HepG2 (cell line): Measurements from ENCODE around the gene WDR27. TPM values are rescaled to one million over a fixed set of nuclear protein-coding genes. Genes with fewer than 3 reads are reported as not detected.

Experiments
- ATF5 ChIP-seq: sonication (generic); formaldehyde crosslinking; IDR thresholded peaks from 2 replicates; pipeline ENCODE4 v1.4.0; 2020; ENCODE audit warnings: mild to moderate bottlenecking, low read depth, missing genetic modification reagents
- CCAR2 ChIP-seq: fragments of 200-400 bp; formaldehyde crosslinking; optimal IDR thresholded peaks from 2 replicates; pipeline ENCODE3; 2018; ENCODE audit warnings: low read depth, mild to moderate bottlenecking, low read length, moderate library complexity
- GABPB1 ChIP-seq: IDR thresholded peaks from 2 replicates; pipeline ENCODE4 v1.6.1; 2016; ENCODE audit warnings: mild to moderate bottlenecking, missing genetic modification reagents, moderate library complexity, missing compliant biosample characterization
- GLMP ChIP-seq: sonication (generic); formaldehyde crosslinking; IDR thresholded peaks from 2 replicates; pipeline ENCODE4 v1.9.0; 2021; ENCODE audit warnings: missing genetic modification reagents, mild to moderate bottlenecking, borderline replicate concordance
- HOXA5 ChIP-seq: sonication (generic); formaldehyde crosslinking; IDR thresholded peaks from 2 replicates; pipeline ENCODE4 v1.4.0; 2020; ENCODE audit warnings: missing genetic modification reagents
- KAT7 ChIP-seq: IDR thresholded peaks from 2 replicates; pipeline ENCODE4 v1.6.1; 2018; ENCODE audit warnings: borderline replicate concordance, missing compliant biosample characterization
- KAT8 ChIP-seq: IDR thresholded peaks from 2 replicates; pipeline ENCODE4 v1.6.1; 2016; ENCODE audit warnings: missing genetic modification reagents, missing compliant biosample characterization
- KDM2A ChIP-seq: sonication (generic); formaldehyde crosslinking; IDR thresholded peaks from 2 replicates; pipeline ENCODE4 v1.4.0; 2020; ENCODE audit warnings: low read depth, missing genetic modification reagents, borderline replicate concordance
- MED13 ChIP-seq: sonication (generic); formaldehyde crosslinking; IDR thresholded peaks from 2 replicates; pipeline ENCODE4 v1.5.0; 2020; ENCODE audit warnings: missing genetic modification reagents
- MTERF4 ChIP-seq: sonication (generic); formaldehyde crosslinking; IDR thresholded peaks from 2 replicates; pipeline ENCODE4 v1.8.0; 2023; ENCODE audit warnings: mild to moderate bottlenecking, missing genetic modification reagents
- RAD21 ChIP-seq: fragments of 450-650 bp; formaldehyde crosslinking; IDR thresholded peaks from 2 replicates; pipeline ENCODE4 v1.5.0; 2020; ENCODE audit warnings: mild to moderate bottlenecking
- SAFB2 ChIP-seq: sonication (generic); formaldehyde crosslinking; IDR thresholded peaks from 2 replicates; pipeline ENCODE4 v1.5.1; 2020; ENCODE audit warnings: missing genetic modification reagents, low read depth, mild to moderate bottlenecking, borderline replicate concordance
- SRY ChIP-seq: sonication (generic); formaldehyde crosslinking; IDR thresholded peaks from 2 replicates; pipeline ENCODE4 v1.8.0; 2022; ENCODE audit warnings: mild to moderate bottlenecking, missing genetic modification reagents
- ZGPAT ChIP-seq: IDR thresholded peaks from 2 replicates; pipeline ENCODE4 v1.6.1; 2016; ENCODE audit warnings: mild to moderate bottlenecking
- ZNF124 ChIP-seq: sonication (generic); formaldehyde crosslinking; IDR thresholded peaks from 2 replicates; pipeline ENCODE4 v1.4.0; 2020; ENCODE audit warnings: missing genetic modification reagents
- ZNF430 ChIP-seq: sonication (generic); formaldehyde crosslinking; IDR thresholded peaks from 2 replicates; pipeline ENCODE4 v1.9.0; 2021; ENCODE audit warnings: mild to moderate bottlenecking, missing genetic modification reagents
- ZNF605 ChIP-seq: sonication (generic); formaldehyde crosslinking; IDR thresholded peaks from 2 replicates; pipeline ENCODE4 v1.8.0; 2022; ENCODE audit warnings: mild to moderate bottlenecking, missing genetic modification reagents
- ZNF607 ChIP-seq: sonication (generic); formaldehyde crosslinking; IDR thresholded peaks from 2 replicates; pipeline ENCODE4 v1.5.1; 2020; ENCODE audit warnings: missing genetic modification reagents, mild to moderate bottlenecking, borderline replicate concordance
- ZNF660 ChIP-seq: sonication (generic); formaldehyde crosslinking; IDR thresholded peaks from 2 replicates; pipeline ENCODE4 v1.5.1; 2020; ENCODE audit warnings: mild to moderate bottlenecking, low read depth, missing genetic modification reagents, borderline replicate concordance
- ZNF674 ChIP-seq: sonication (generic); formaldehyde crosslinking; IDR thresholded peaks from 2 replicates; pipeline ENCODE4 v1.5.0; 2020; ENCODE audit warnings: low read depth, mild to moderate bottlenecking, missing genetic modification reagents
- ZNF776 ChIP-seq: sonication (generic); formaldehyde crosslinking; IDR thresholded peaks from 2 replicates; pipeline ENCODE4 v1.4.0; 2020; ENCODE audit warnings: mild to moderate bottlenecking, missing genetic modification reagents
- ZSCAN21 ChIP-seq: sonication (generic); formaldehyde crosslinking; IDR thresholded peaks from 2 replicates; pipeline ENCODE4 v1.8.0; 2022; ENCODE audit warnings: mild to moderate bottlenecking, missing genetic modification reagents, moderate library complexity, borderline replicate concordance
- polyA plus RNA-seq, 8 experiments: library from polyadenylated mRNA; depleted of rRNA in 3 of 8; stranded (reverse) in 7 of 8; unstranded in 1 of 8; fragments of >200 nt; fragmentation: Illumina TruSeq in 4 of 8; extraction: Trizol in 4 of 8; gene quantifications; 2 replicates each; pipeline versions ENCODE4 v1.2.1 to v1.2.3, GENCODE V29; 2011 to 2016; ENCODE audit warnings: low read depth in 4 of 8, missing spikeins in 1 of 8, mixed read lengths in 1 of 8; ENCODE audit not compliant: insufficient read depth in 1 of 8
- total RNA-seq, 5 experiments: library from RNA; depleted of rRNA; stranded (reverse); fragments of >200 nt; fragmentation: Illumina TruSeq; extraction: Trizol; gene quantifications; 2 replicates each; pipeline ENCODE4 v1.2.3, GENCODE V29; 2016; ENCODE audit warnings: low read depth in 1 of 5
- TF ChIP-seq, protein P1 (sequence below): sonication (generic); formaldehyde crosslinking; IDR thresholded peaks from 2 replicates; pipeline ENCODE4 v1.5.1; 2020; ENCODE audit warnings: mild to moderate bottlenecking, moderate library complexity, missing genetic modification reagents

Gene WDR27
- total and polyA plus RNA-seq, 2 of the 13 experiments (the other 11 are each of a cell fraction or from before 2014, with no cell fraction given): 34.1 to 80.3 TPM

DNA sequence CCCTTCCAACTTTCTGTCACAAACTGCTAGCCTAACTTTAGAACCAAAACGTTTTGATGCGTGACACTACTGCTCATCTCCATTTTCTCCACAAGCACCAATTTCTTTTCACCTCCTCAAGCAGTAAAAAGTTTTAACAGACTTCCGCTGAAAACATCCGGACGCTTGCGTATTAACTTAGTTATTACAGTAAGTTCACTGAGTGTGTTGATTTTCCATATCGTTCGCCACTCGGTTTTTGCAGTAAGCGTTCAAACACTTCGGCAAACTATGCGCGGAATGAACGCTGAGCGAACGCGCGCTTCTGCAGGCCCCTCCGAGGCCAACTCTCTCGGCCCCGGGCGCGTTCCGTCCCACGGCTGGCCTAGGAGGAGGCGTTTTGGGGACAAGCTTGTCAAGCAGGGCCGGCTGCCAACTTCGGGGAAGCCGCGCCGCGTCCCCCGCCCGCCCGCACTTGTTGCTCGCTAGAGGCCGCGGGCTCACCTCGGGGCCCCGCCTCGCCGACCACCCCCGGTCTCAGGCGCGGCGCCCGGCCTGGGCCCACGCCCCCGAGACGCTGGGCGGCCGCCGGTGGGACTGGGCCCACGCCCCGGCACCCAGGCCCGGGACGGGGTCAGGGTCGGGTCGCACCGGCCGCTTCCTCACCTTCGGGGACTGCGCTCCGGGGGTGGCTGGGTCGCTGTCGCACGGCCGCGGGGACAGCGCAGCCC lies 21.5 kb upstream of the WDR27 start (continued):
- TF ChIP-seq RAD21 (CRISPR knock-in tag) (peak; percentile 28; the same call in 1 of the 2 replicates), KDM2A (peak; percentile 55), KAT8 (0 out of 2 replicates have a peak, but pooled peaks have one; percentile 14), MED13 (0 out of 2 replicates have a peak, but pooled peaks have one; percentile 28), GABPB1 (CRISPR knock-in tag) (peak; percentile 35; the same call in 1 of the 2 replicates), ZNF605 (CRISPR knock-in tag) (peak; percentile 33; the same call in 1 of the 2 replicates), MTERF4 (CRISPR knock-in tag) (peak; percentile 46; the same call in 1 of the 2 replicates), KAT7 (CRISPR knock-in tag) (0 out of 2 replicates have a peak, but pooled peaks have one; percentile 62), ZGPAT (CRISPR knock-in tag) (peak; percentile 19; the same call in 1 of the 2 replicates), CCAR2 (no peak), HOXA5 (0 out of 2 replicates have a peak, but pooled peaks have one; percentile 14), ZNF660 (CRISPR knock-in tag) (no peak), SRY (peak; percentile 56; the same call in 1 of the 2 replicates), ZNF430 (peak; percentile 26; the same call in 1 of the 2 replicates), ZSCAN21 (CRISPR knock-in tag) (peak; percentile 72), ZNF674 (CRISPR knock-in tag) (no peak), ATF5 (CRISPR knock-in tag) (no peak), ZNF124 (CRISPR knock-in tag) (no peak), ZNF607 (CRISPR knock-in tag) (0 out of 2 replicates have a peak, but pooled peaks have one; percentile 20), SAFB2 (no peak; the same call in 1 of the 2 replicates), GLMP (CRISPR knock-in tag) (0 out of 2 replicates have a peak, but pooled peaks have one; percentile 15), ZNF776 (CRISPR knock-in tag) (no peak)
- TF ChIP-seq, protein P1, sequence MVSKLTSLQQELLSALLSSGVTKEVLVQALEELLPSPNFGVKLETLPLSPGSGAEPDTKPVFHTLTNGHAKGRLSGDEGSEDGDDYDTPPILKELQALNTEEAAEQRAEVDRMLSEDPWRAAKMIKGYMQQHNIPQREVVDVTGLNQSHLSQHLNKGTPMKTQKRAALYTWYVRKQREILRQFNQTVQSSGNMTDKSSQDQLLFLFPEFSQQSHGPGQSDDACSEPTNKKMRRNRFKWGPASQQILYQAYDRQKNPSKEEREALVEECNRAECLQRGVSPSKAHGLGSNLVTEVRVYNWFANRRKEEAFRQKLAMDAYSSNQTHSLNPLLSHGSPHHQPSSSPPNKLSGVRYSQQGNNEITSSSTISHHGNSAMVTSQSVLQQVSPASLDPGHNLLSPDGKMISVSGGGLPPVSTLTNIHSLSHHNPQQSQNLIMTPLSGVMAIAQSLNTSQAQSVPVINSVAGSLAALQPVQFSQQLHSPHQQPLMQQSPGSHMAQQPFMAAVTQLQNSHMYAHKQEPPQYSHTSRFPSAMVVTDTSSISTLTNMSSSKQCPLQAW (CRISPR knock-in tag): 0 out of 2 replicates have a peak, but pooled peaks have one; percentile 12
